OCI-LY3 (cell line): ENCODE measurements around the gene NDUFS7.

Experiments
- H2AFZ ChIP-seq: fragments of 200-600, 300-600 bp; shearing (Covaris generic); 2 replicates; pipeline ENCODE4 v1.6.0; 2014; ENCODE audit warnings: antibody characterized with exemption, low read depth, low read length
- H3K27ac ChIP-seq: fragments of 200-600, 300-600 bp; sonication (generic); 2 replicates; pipeline ENCODE4 v1.5.1; 2014; ENCODE audit warnings: mild to moderate bottlenecking, low read length, moderate library complexity, mixed read lengths
- H3K27me3 ChIP-seq: fragments of 200-600, 300-600 bp; sonication (generic); 2 replicates; pipeline ENCODE4 v1.6.1; 2014; ENCODE audit warnings: low read depth, low read length, mixed read lengths
- H3K36me3 ChIP-seq: fragments of 200-600, 300-600 bp; sonication (generic); replicated peaks from 2 replicates; pipeline ENCODE3; 2014; ENCODE audit warnings: low read depth, low read length, mixed read lengths
- H3K4me1 ChIP-seq: fragments of 300-600, 200-600 bp; sonication (generic); 2 replicates; pipeline ENCODE4 v1.6.1; 2014; ENCODE audit warnings: low read length, mixed read lengths
- H3K4me2 ChIP-seq: fragments of 200-600, 300-600 bp; sonication (generic); 2 replicates; pipeline ENCODE4 v1.6.1; 2014; ENCODE audit warnings: low read length, mixed read lengths
- H3K4me3 ChIP-seq: fragments of 300-600, 200-600 bp; sonication (generic); 2 replicates; pipeline ENCODE4 v1.5.1; 2014; ENCODE audit warnings: antibody characterized with exemption, mild to moderate bottlenecking, low read length, moderate library complexity
- H3K79me2 ChIP-seq: fragments of 300-600, 200-600 bp; shearing (Covaris generic); 2 replicates; pipeline ENCODE4 v1.6.1; 2014; ENCODE audit warnings: mild to moderate bottlenecking, low read length, mixed read lengths
- H3K9ac ChIP-seq: fragments of 300-600, 200-600 bp; shearing (Covaris generic); 2 replicates; pipeline ENCODE4 v1.6.0; 2014; ENCODE audit warnings: mild to moderate bottlenecking, low read length, moderate library complexity
- H3K9me3 ChIP-seq: fragments of 200-600, 300-600 bp; shearing (Covaris generic); 2 replicates; pipeline ENCODE4 v1.6.1; 2014; ENCODE audit warnings: low read length, mixed read lengths; ENCODE audit not compliant: insufficient read depth
- H4K20me1 ChIP-seq: fragments of 200-600, 300-600 bp; sonication (generic); 2 replicates; pipeline ENCODE4 v1.6.1; 2016; ENCODE audit warnings: low read length, mixed read lengths; ENCODE audit not compliant: insufficient read depth
- EZH2phosphoT487 ChIP-seq: fragments of 200-600 bp; shearing (Covaris generic); IDR thresholded peaks from 2 replicates; pipeline ENCODE4 v1.6.1; 2018; ENCODE audit warnings: antibody characterized with exemption, mixed run types, low read depth
- TF ChIP-seq, protein P1 (sequence below): fragments of 200-600, 300-600 bp; sonication (generic); IDR thresholded peaks from 2 replicates; pipeline ENCODE4 v1.5.1; 2014; ENCODE audit warnings: antibody characterized with exemption, low read length, low read depth

The NDUFS7 gene

DNA sequence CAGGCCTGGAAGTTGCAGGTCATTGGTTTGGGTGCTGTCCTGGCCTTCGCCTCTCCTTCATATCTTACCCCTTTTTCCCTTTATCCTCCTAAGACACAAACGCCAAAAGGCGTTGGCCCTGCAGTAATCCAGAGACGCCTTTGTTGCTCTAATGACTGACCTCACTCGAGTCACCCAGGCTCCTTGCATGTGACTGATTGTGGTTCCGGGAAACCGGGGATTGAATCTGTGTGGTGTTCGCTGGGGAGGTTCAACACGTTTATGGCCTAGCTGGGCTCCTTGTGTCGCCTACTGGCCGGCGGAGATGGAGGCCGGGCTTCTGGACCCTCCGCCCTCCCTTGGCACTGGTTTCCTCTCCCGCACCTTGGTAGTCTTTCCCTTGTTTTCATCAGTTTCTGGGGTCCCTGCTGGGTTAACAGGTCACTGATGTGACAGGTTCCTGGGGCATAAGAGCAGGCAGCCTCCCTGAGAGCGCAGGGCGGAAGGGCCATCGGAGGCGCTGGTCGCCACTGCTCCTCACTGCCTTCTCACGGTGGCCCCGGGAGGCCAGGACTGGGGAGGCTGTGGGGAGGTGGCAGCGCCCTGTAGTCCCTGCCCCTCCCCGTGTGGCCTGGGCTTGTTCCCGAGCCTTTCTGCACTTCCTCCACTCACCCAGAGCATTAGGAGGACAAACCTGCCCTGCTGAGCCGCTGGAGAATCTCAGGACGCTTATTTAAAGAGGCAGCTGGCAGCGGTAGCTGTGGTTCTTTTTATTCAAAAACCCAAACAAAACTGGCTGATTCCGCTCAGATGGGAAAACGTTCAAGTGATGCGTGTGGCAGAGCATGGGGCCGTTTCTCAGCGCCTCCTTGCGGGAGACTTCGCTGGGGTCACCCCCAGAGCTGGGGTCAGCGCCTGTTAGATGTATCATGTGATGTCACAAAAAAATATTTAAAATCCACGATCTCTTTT is 18.1 kb upstream of the NDUFS7 start:
- Histone ChIP-seq H2AFZ (no peak overlapping the region), H3K9me3 (no peaks in the 10 kb centered on the region), H3K36me3 (peaks cover 33% of the 10 kb centered on the region), H3K27me3 (no peaks in the 10 kb centered on the region), H3K9ac (no peak overlapping the region), H3K79me2 (no peaks in the 10 kb centered on the region), H3K4me3 (no peak overlapping the region), H4K20me1 (no peaks in the 10 kb centered on the region), H3K27ac (no peak overlapping the region), H3K4me2 (no peak overlapping the region), H3K4me1 (peaks cover 6% of the 10 kb centered on the region; the same call in 1 of the 2 replicates)
- TF ChIP-seq EZH2phosphoT487, result no peak
- TF ChIP-seq, protein P1, sequence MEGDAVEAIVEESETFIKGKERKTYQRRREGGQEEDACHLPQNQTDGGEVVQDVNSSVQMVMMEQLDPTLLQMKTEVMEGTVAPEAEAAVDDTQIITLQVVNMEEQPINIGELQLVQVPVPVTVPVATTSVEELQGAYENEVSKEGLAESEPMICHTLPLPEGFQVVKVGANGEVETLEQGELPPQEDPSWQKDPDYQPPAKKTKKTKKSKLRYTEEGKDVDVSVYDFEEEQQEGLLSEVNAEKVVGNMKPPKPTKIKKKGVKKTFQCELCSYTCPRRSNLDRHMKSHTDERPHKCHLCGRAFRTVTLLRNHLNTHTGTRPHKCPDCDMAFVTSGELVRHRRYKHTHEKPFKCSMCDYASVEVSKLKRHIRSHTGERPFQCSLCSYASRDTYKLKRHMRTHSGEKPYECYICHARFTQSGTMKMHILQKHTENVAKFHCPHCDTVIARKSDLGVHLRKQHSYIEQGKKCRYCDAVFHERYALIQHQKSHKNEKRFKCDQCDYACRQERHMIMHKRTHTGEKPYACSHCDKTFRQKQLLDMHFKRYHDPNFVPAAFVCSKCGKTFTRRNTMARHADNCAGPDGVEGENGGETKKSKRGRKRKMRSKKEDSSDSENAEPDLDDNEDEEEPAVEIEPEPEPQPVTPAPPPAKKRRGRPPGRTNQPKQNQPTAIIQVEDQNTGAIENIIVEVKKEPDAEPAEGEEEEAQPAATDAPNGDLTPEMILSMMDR, result no peak

DNA sequence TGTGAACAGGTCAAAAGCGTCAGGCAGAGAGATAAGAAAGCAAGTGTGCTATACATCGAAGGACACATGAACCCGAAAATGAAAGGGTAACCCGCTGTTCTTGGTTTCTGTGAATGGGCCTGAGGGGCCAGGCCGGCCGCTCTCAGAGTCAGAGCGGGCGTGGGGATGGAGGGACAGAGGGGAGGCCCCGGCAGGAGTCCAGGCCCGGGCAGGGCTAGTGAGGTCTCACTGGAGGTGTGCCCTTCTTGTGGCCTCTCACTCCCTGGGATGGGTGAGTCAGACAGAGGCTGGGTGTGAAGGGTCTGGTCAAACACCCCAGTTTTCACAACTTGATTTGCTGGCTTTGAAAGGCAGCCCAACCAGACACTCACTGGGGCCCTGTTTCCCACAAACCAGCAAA is 17.4 kb upstream of the NDUFS7 start:
- Histone ChIP-seq H3K4me1 (peaks cover 6% of the 10 kb centered on the region; the same call in 1 of the 2 replicates), H3K36me3 (peaks cover 30% of the 10 kb centered on the region), H3K9ac (no peak overlapping the region), H3K4me2 (no peak overlapping the region), H3K27me3 (no peaks in the 10 kb centered on the region), H3K9me3 (no peaks in the 10 kb centered on the region), H3K4me3 (no peak overlapping the region), H3K27ac (no peak overlapping the region), H3K79me2 (no peaks in the 10 kb centered on the region), H4K20me1 (no peaks in the 10 kb centered on the region), H2AFZ (no peak overlapping the region)
- TF ChIP-seq, protein P1, result no peak
- no peak for TF ChIP-seq EZH2phosphoT487

DNA sequence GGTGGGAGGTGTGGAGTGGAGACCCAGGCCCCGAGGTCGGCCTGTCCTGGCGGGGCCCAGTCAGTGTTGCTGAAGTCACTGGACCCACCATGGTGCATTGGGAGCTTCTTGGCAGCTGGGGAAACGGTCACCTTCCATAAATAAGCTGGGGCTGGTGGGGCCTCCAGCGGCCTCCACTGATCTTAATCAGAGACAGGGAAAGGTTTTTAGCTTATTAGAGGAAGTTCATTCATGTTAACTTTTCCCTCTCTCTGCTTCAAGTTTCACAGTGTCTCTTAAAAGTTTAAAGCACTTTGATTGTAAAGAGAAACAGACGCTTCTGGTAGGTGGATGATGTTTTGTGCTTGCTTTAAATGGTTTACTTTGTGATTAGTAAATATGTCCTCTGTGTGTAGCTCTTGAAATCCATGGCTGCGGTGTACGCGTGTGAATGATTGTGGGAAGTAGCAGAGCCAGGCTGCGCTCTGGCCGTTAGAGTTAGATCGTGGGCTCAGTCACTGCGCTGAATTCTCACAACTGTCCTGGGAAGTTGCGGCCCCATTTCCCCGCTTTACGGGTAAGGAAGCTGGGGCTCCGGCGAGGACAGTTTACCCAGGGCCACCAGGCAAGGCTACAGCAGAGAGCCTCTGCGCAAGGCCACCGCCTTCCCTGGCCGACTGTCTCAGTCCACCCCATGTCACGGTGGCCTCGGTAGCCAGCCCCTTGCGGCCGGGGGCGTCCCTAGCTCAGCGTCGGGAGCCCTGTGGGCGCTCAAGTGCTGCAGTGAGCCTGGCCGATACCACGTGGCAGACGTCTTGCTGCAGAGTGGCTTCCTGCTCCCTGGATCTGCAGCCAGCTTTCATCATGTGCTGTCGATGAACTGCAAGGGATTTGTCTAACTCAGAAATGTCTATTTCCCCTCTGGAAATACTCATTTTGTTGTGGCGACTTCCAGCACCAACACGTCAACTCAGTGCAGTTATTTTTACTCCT is 16.5 kb upstream of the NDUFS7 start:
- Histone ChIP-seq H3K4me1 (no peaks in the 10 kb centered on the region), H3K4me2 (no peak overlapping the region), H3K4me3 (no peak overlapping the region), H4K20me1 (no peaks in the 10 kb centered on the region), H3K9me3 (no peaks in the 10 kb centered on the region), H3K27ac (no peak overlapping the region), H3K27me3 (no peaks in the 10 kb centered on the region), H3K9ac (no peak overlapping the region), H3K36me3 (peaks cover 26% of the 10 kb centered on the region), H3K79me2 (no peaks in the 10 kb centered on the region), H2AFZ (no peak overlapping the region)
- no peak for TF ChIP-seq EZH2phosphoT487
- TF ChIP-seq, protein P1, result no peak
